ENCODE results near the gene CCDC50. TPM values are rescaled to one million over a fixed set of nuclear protein-coding genes. Genes with fewer than 3 reads are reported as not detected.

The CCDC50 gene
- total and polyA plus RNA-seq, 2 of the 8 experiments (the other 6 are each of a cell fraction or from before 2014, with no cell fraction given) = 7.3 to 19.2 TPM

DNA sequence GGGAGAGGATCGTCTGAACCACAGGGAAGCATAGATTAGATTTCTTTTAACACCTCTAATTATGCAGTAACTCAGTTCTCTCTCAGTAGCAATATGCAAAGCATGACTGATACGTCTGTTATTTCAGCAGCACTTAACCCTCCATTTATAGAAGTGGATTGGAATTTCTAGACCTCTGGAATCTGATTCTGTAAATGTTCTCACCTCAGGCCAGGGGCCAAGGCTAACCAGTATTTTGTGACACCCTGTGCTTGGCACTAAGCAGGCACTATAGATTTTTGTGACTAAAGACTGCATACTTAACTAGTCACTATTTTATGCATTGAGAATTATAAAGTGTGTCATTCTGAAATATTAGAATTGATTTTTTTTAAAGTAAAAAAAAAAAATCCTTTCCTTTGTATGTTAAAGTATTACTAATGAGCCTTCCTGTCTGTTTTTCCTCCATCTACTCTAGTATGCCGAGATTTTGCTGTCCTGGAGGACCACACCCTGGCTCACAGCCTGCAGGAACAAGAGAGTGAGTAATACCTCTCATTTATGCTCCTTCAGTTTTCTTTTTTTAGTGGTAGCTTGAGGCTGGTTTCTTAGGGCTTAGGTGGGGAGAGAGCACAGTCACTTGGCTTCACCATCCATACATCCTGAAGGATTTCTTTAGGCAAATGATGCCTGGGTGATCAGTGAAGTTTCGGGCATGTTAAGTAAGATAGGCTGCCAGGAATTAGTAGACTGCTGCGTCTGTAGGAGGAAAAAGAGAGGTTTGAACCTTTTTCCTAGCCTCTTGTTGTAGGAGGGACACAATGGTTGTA, 27.6 kb downstream of the CCDC50 start (continued):
- TF ChIP-seq PHF8 (conservative IDR thresholded peaks at IDR 0.05; ENCODE audit: low read depth, low read length) (no peak), SRF (IDR thresholded peaks at IDR 0.05; ENCODE audit: low read depth, low read length) (no peak), CBX8 (IDR thresholded peaks at IDR 0.05; ENCODE audit: borderline replicate concordance, low read depth, low read length) (no peak), BACH1 (IDR thresholded peaks at IDR 0.05; ENCODE audit: low read length) (no peak)

All from H1 (cell line).